HCT116 (cell line): ENCODE measurements around the gene PKM. TPM values are rescaled to one million over a fixed set of nuclear protein-coding genes. Genes with fewer than 3 reads are reported as not detected.

Experiments used
- ATAC-seq: fragments of 200-7000 bp; cut with Tn5 transposase; 2 replicates; pipeline ENCODE4 v1.9.1; 2020; ENCODE audit warnings: mild to moderate bottlenecking, moderate library complexity
- BruUV-seq: library from RNA; stranded (reverse); fragments of 400-500 nt; replicated peaks from 2 replicates; lab custom pipeline; 2021; lab: Mats Ljungman, UMichigan
- CTCF ChIA-PET: fragments of 300-600 bp; sonication (Branson Sonifier 250); formaldehyde crosslinking; loops from one replicate; lab custom pipeline; 2021; ENCODE audit warnings: antibody characterized with exemption; lab: Charles Lee
- POLR2A ChIA-PET: fragments of 300-600, 350-600 bp; sonication (Branson Sonifier 250); formaldehyde crosslinking; loops from one replicate; lab custom pipeline; 2021; ENCODE audit warnings: antibody characterized with exemption; lab: Charles Lee
- RAD21 ChIA-PET, 2 experiments: fragments of 300-600 bp; sonication (Branson Sonifier 250); formaldehyde crosslinking; loops; one replicate each; lab custom pipeline; 2023; ENCODE audit warnings: low total read pairs in 2 of 2; ENCODE audit not compliant: uncharacterized antibody in 2 of 2, unreplicated experiment in 2 of 2, low non-redundant PET in 1 of 2; lab: Charles Lee
- DNase-seq: peaks from one replicate; pipeline ENCODE4 v3.0.0-alpha.2; 2010; ENCODE audit warnings: low read depth, low spot score
- H2AFZ ChIP-seq: fragments of 200-600 bp; shearing (Covaris generic), sonication (generic); 2 replicates; pipeline ENCODE4 v1.6.1; 2017; ENCODE audit warnings: low read depth, mixed run types, mixed read lengths, antibody characterized with exemption, low read length; ENCODE audit not compliant: poor library complexity, severe bottlenecking
- H3K27ac ChIP-seq: 2 replicates; pipeline ENCODE4 v1.5.1; 2012; ENCODE audit warnings: low read depth, low read length
- H3K27me3 ChIP-seq: fragments of 200-600 bp; sonication (generic); 2 replicates; pipeline ENCODE4 v1.6.1; 2016; ENCODE audit warnings: mixed run types, low read length, mixed read lengths; ENCODE audit not compliant: insufficient read depth
- H3K36me3 ChIP-seq, 2 experiments: fragments of 200-500 bp in 1 of 2; fragments of 200-600 bp in 1 of 2; sonication (Bioruptor generic) in 1 of 2; sonication (generic) in 1 of 2; 2 replicates each; pipeline versions ENCODE4 v1.5.1 to v1.6.1; 2014 to 2016; ENCODE audit warnings: low read length in 2 of 2, inconsistent platforms in 1 of 2, mixed read lengths in 1 of 2, mixed run types in 1 of 2; ENCODE audit not compliant: insufficient read depth in 2 of 2, control insufficient read depth in 1 of 2
- H3K4me1 ChIP-seq, 2 experiments: fragments of 200-600 bp in 1 of 2; sonication (generic) in 1 of 2; 2 replicates each; pipeline versions ENCODE4 v1.5.1 to v1.6.1; 2012 to 2017; ENCODE audit warnings: low read length in 2 of 2, inconsistent platforms in 1 of 2, mild to moderate bottlenecking in 1 of 2, mixed read lengths in 1 of 2, mixed run types in 1 of 2, moderate library complexity in 1 of 2; ENCODE audit not compliant: insufficient read depth in 2 of 2, control insufficient read depth in 1 of 2
- H3K4me2 ChIP-seq: fragments of 200-600 bp; sonication (generic); 2 replicates; pipeline ENCODE4 v1.6.1; 2017; ENCODE audit warnings: mixed run types, low read length, mixed read lengths
- H3K4me3 ChIP-seq, 2 experiments: fragments of 200-600 bp in 1 of 2; sonication (generic) in 1 of 2; replicated peaks in 1 of 2; 2 replicates each; pipeline ENCODE4 v1.5.1; 2011 to 2016; ENCODE audit warnings: low read length in 2 of 2, control low read depth in 1 of 2, low read depth in 1 of 2, mild to moderate bottlenecking in 1 of 2, mixed read lengths in 1 of 2, mixed run types in 1 of 2
- H3K79me2 ChIP-seq: fragments of 200-600 bp; sonication (generic); 2 replicates; pipeline ENCODE4 v1.6.1; 2017; ENCODE audit warnings: mild to moderate bottlenecking, mixed run types, low read length, moderate library complexity, mixed read lengths; ENCODE audit not compliant: insufficient read depth
- H3K9ac ChIP-seq: fragments of 200-600 bp; sonication (generic); 2 replicates; pipeline ENCODE4 v1.6.1; 2016; ENCODE audit warnings: low read length, mixed read lengths
- H3K9me2 ChIP-seq: fragments of 200-600 bp; sonication (generic), shearing (Covaris generic); 2 replicates; pipeline ENCODE4 v1.6.1; 2017; ENCODE audit warnings: mixed run types, mild to moderate bottlenecking, moderate library complexity; ENCODE audit not compliant: insufficient read depth
- H3K9me3 ChIP-seq, 2 experiments: fragments of 200-500 bp in 1 of 2; fragments of 200-600 bp in 1 of 2; sonication (Bioruptor generic) in 1 of 2; sonication (generic) in 1 of 2; 2 replicates each; pipeline ENCODE4 v1.6.1; 2014 to 2017; ENCODE audit warnings: low read length in 2 of 2, mixed read lengths in 2 of 2, inconsistent platforms in 1 of 2, low read depth in 1 of 2, mild to moderate bottlenecking in 1 of 2, mixed run types in 1 of 2, moderate library complexity in 1 of 2; ENCODE audit not compliant: control insufficient read depth in 1 of 2, insufficient read depth in 1 of 2
- H4K20me1 ChIP-seq: fragments of 200-600 bp; sonication (generic), shearing (Covaris generic); 2 replicates; pipeline ENCODE4 v1.6.1; 2017; ENCODE audit warnings: mixed run types, mild to moderate bottlenecking, moderate library complexity; ENCODE audit not compliant: insufficient read depth
- ATF3 ChIP-seq: IDR thresholded peaks from 2 replicates; pipeline ENCODE4 v1.6.1; 2012
- EGR1 ChIP-seq: IDR thresholded peaks from 2 replicates; pipeline ENCODE4 v1.6.1; 2012; ENCODE audit warnings: low read depth
- ELF1 ChIP-seq: IDR thresholded peaks from 2 replicates; pipeline ENCODE4 v1.6.1; 2012; ENCODE audit warnings: low read depth, borderline replicate concordance
- EZH2 ChIP-seq: fragments of 200-600 bp; sonication (generic); IDR thresholded peaks from 2 replicates; pipeline ENCODE4 v1.6.1; 2017; ENCODE audit warnings: antibody characterized with exemption, mixed run types
- EZH2phosphoT487 ChIP-seq: fragments of 200-600 bp; IDR thresholded peaks from 2 replicates; pipeline ENCODE4 v1.6.1; 2018; ENCODE audit warnings: antibody characterized with exemption, borderline replicate concordance
- POLR2AphosphoS5 ChIP-seq: IDR thresholded peaks from 2 replicates; pipeline ENCODE4 v1.6.1; 2011; ENCODE audit warnings: mild to moderate bottlenecking, low read depth, low read length, moderate library complexity
- SP1 ChIP-seq: IDR thresholded peaks from 2 replicates; pipeline ENCODE4 v1.6.1; 2012; ENCODE audit warnings: low read depth
- SRF ChIP-seq: IDR thresholded peaks from 2 replicates; pipeline ENCODE4 v1.6.1; 2012; ENCODE audit warnings: low read depth
- ZNF274 ChIP-seq: fragments of 200-500 bp; sonication (Bioruptor generic); IDR thresholded peaks from 2 replicates; pipeline ENCODE4 v1.6.1; 2014; ENCODE audit warnings: mild to moderate bottlenecking, low read depth, low read length, inconsistent platforms
- intact Hi-C: fragments of 100-400 bp; cut with micrococcal nuclease; formaldehyde crosslinking; loops from 2 replicates; pipeline ENCODE4 v1.10.0; 2022
- total RNA-seq: library from RNA; stranded (reverse); gene quantifications from one replicate; pipeline ENCODE4 v1.2.1, GENCODE V29; 2021; ENCODE audit not compliant: unreplicated experiment
- TF ChIP-seq, protein P1 (sequence below), 3 experiments: fragments of 200-600 bp in 1 of 3; sonication (generic) in 1 of 3; IDR thresholded peaks in 2 of 3; conservative IDR thresholded peaks in 1 of 3; 2 replicates each; pipeline ENCODE4 v1.5.1; 2012 to 2017; ENCODE audit warnings: low read depth in 2 of 3, low read length in 2 of 3, antibody characterized with exemption in 1 of 3, borderline replicate concordance in 1 of 3, control low read depth in 1 of 3, mild to moderate bottlenecking in 1 of 3, mixed read lengths in 1 of 3, mixed run types in 1 of 3, moderate library complexity in 1 of 3; ENCODE audit not compliant: insufficient read depth in 1 of 3
- TF ChIP-seq, protein P2 (sequence below): IDR thresholded peaks from 2 replicates; pipeline ENCODE4 v1.6.1; 2012; ENCODE audit warnings: low read depth

Gene PKM
- total RNA-seq, 1 experiment from 2014 or later = 1,664 TPM

- no TSS peak for BruUV-seq
- ATAC-seq (no peak), DNase-seq (no peak)
- Histone ChIP-seq H3K9me3 (no peaks in the 10 kb centered on the region), H3K9ac (peak overlapping the region; percentile 94), H3K4me1 (peaks cover 59 to 74% of the 10 kb centered on the region in 2 experiments), H3K27me3 (no peaks in the 10 kb centered on the region), H3K79me2 (peaks cover 93% of the 10 kb centered on the region), H3K4me3 (peak overlapping the region; percentile 82 to 94), H4K20me1 (peaks cover 49% of the 10 kb centered on the region; the same call in 1 of the 2 replicates), H3K36me3 (peaks cover 7 to 37% of the 10 kb centered on the region in 2 experiments; a peak in 3 of 4 replicates), H3K9me2 (no peaks in the 10 kb centered on the region), H2AFZ (no peak overlapping the region), H3K27ac (peak overlapping the region; percentile 92), H3K4me2 (peak overlapping the region; percentile 99)
- CTCF ChIA-PET = interaction anchor here (0.7 to 1.9 kb wide), 5 partner anchors 10 to 69 kb away, joined by 3 to 12 read pairs (median 4); partner anchors contain the start of gene GRAMD2A
- intact Hi-C loops = loop anchor here (10.0 kb wide), 1 partner anchor 933 kb away; no protein-coding TSS in a partner anchor
- RAD21 ChIA-PET = interaction anchor here in 1 of 2 experiments (2.3 kb wide), 1 partner anchor 30 kb away, joined by 9 read pairs; the partner anchor contains the start of gene GRAMD2A
- POLR2A ChIA-PET = interaction anchor here (0.7 to 3.8 kb wide), 8 partner anchors 10 to 925 kb away, joined by 3 to 48 read pairs (median 6); no protein-coding TSS in a partner anchor
- TF ChIP-seq EZH2 = no peak
- TF ChIP-seq ATF3 = no peak
These were observed 3.3 kb downstream of the PKM start for GRCh38 chr15:72227720-72228119.

DNA sequence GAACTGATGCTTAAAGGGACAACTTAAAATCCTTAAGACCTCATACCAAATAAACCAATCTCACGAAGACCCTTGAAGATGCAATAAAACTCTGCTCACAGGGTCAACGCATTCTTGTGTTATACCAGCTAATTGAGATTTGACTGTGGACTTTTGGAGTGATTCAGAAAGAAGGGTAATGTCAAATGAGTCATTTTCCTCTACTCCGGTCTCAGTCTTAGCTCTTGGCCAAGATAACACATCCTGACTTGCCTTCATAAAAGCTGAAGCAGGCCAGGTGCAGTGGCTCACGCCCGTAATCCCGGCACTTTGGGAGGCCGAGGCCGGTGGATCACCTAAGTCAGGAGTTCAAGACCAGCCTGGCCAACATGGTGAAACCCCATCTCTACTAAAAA, 3.8 kb downstream of the PKM start:
- peak overlapping the region; percentile 94 for H3K9ac ChIP-seq
- H3K36me3 ChIP-seq = peaks cover 7 to 42% of the 10 kb centered on the region in 2 experiments; a peak in 3 of 4 replicates
- ChIA-PET CTCF (interaction anchor here (0.7 to 1.9 kb wide), 9 partner anchors 10 to 68 kb away, joined by 3 to 12 read pairs (median 4); partner anchors contain the start of gene GRAMD2A), RAD21 (interaction anchor here in 1 of 2 experiments (2.3 kb wide), 1 partner anchor 29 kb away, joined by 9 read pairs; the partner anchor contains the start of gene GRAMD2A), POLR2A (interaction anchor here (0.7 to 3.8 kb wide), 8 partner anchors 10 to 30 kb away, joined by 3 to 48 read pairs (median 6); no protein-coding TSS in a partner anchor)
- peaks cover 53% of the 10 kb centered on the region; the same call in 1 of the 2 replicates for H4K20me1 ChIP-seq
- H3K4me1 ChIP-seq = peaks cover 57 to 74% of the 10 kb centered on the region in 2 experiments
- ATAC-seq (0 out of 2 replicates have a peak, but pooled peaks have one; percentile 3), DNase-seq (peak; percentile 59)
- H3K27ac ChIP-seq = peak overlapping the region; percentile 92
- H3K9me2 ChIP-seq = no peaks in the 10 kb centered on the region
- intact Hi-C loops = loop anchor here (10.0 kb wide), 1 partner anchor 932 kb away; no protein-coding TSS in a partner anchor
- H3K79me2 ChIP-seq = peaks cover 96% of the 10 kb centered on the region
- H3K4me2 ChIP-seq = peak overlapping the region; percentile 99
- no peaks in the 10 kb centered on the region for H3K9me3 ChIP-seq
- H2AFZ ChIP-seq = no peak overlapping the region
- BruUV-seq = no TSS peak
- no peaks in the 10 kb centered on the region for H3K27me3 ChIP-seq
- H3K4me3 ChIP-seq = peak overlapping the region; percentile 82 to 94
- TF ChIP-seq, protein P1, sequence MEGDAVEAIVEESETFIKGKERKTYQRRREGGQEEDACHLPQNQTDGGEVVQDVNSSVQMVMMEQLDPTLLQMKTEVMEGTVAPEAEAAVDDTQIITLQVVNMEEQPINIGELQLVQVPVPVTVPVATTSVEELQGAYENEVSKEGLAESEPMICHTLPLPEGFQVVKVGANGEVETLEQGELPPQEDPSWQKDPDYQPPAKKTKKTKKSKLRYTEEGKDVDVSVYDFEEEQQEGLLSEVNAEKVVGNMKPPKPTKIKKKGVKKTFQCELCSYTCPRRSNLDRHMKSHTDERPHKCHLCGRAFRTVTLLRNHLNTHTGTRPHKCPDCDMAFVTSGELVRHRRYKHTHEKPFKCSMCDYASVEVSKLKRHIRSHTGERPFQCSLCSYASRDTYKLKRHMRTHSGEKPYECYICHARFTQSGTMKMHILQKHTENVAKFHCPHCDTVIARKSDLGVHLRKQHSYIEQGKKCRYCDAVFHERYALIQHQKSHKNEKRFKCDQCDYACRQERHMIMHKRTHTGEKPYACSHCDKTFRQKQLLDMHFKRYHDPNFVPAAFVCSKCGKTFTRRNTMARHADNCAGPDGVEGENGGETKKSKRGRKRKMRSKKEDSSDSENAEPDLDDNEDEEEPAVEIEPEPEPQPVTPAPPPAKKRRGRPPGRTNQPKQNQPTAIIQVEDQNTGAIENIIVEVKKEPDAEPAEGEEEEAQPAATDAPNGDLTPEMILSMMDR (IDR thresholded peaks at IDR 0.05 in 2 of 3, conservative IDR thresholded peaks at IDR 0.05 in 1 of 3; ENCODE audit: borderline replicate concordance in 1 of 3, insufficient read depth in 1 of 3, low read depth in 2 of 3, low read length in 2 of 3) = no peak
- TF ChIP-seq EZH2 (no peak), SRF (no peak), EZH2phosphoT487 (no peak), ELF1 (no peak), ZNF274 (no peak), POLR2AphosphoS5 (no peak), EGR1 (no peak), SP1 (no peak)
- TF ChIP-seq, protein P2, sequence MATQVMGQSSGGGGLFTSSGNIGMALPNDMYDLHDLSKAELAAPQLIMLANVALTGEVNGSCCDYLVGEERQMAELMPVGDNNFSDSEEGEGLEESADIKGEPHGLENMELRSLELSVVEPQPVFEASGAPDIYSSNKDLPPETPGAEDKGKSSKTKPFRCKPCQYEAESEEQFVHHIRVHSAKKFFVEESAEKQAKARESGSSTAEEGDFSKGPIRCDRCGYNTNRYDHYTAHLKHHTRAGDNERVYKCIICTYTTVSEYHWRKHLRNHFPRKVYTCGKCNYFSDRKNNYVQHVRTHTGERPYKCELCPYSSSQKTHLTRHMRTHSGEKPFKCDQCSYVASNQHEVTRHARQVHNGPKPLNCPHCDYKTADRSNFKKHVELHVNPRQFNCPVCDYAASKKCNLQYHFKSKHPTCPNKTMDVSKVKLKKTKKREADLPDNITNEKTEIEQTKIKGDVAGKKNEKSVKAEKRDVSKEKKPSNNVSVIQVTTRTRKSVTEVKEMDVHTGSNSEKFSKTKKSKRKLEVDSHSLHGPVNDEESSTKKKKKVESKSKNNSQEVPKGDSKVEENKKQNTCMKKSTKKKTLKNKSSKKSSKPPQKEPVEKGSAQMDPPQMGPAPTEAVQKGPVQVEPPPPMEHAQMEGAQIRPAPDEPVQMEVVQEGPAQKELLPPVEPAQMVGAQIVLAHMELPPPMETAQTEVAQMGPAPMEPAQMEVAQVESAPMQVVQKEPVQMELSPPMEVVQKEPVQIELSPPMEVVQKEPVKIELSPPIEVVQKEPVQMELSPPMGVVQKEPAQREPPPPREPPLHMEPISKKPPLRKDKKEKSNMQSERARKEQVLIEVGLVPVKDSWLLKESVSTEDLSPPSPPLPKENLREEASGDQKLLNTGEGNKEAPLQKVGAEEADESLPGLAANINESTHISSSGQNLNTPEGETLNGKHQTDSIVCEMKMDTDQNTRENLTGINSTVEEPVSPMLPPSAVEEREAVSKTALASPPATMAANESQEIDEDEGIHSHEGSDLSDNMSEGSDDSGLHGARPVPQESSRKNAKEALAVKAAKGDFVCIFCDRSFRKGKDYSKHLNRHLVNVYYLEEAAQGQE = no peak
